ENCODE data around the gene EOLA1.
"Not testable (repeated sequence)": the region's sequence is repeated elsewhere in the genome, so short reads cannot be mapped to it uniquely, and the experiment has no call there.

Gene EOLA1

GRCh38 chrX:149498767-149499166 is 42.0 kb upstream of the EOLA1 start:
- H3K27me3 ChIP-seq, result no peaks in the 10 kb centered on the region
- H3K4me3 ChIP-seq, result no peak overlapping the region
- no peak overlapping the region for H3K27ac ChIP-seq
- no peak overlapping the region for H3K9ac ChIP-seq
- no peak for TF ChIP-seq Cebpa-rat (IDR thresholded peaks at IDR 0.05)
- H3K4me1 ChIP-seq, result peaks cover 2 to 35% (median 18%) of the 10 kb centered on the region in 10 experiments; a peak in 17 of 20 replicates
- no peak overlapping the region for H3K4me2 ChIP-seq
- H3K36me3 ChIP-seq, result peaks cover 60 to 89% (median 78%) of the 10 kb centered on the region in 11 experiments
- H4K20me1 ChIP-seq, result peaks cover 0 to 54% (median 21%) of the 10 kb centered on the region in 11 experiments; a peak in 14 of 22 replicates
- H3K9me3 ChIP-seq (replicated peaks in 1 of 11), result no peaks in the 10 kb centered on the region

- no peaks in the 10 kb centered on the region for H3K9me3 ChIP-seq (replicated peaks in 1 of 11)
- H3K4me3 ChIP-seq, result no peak overlapping the region
- H3K27ac ChIP-seq, result no peak overlapping the region
- H3K36me3 ChIP-seq, result peaks cover 53 to 79% (median 68%) of the 10 kb centered on the region in 11 experiments
- no peak overlapping the region for H3K4me2 ChIP-seq
- TF ChIP-seq Cebpa-rat (IDR thresholded peaks at IDR 0.05), result no peak
- no peaks in the 10 kb centered on the region for H3K27me3 ChIP-seq
- H3K4me1 ChIP-seq, result peaks cover 12 to 42% (median 25%) of the 10 kb centered on the region in 10 experiments; a peak in 19 of 20 replicates
- H4K20me1 ChIP-seq, result peaks cover 0 to 44% (median 13%) of the 10 kb centered on the region in 11 experiments; a peak in 13 of 22 replicates
- H3K9ac ChIP-seq, result no peak overlapping the region
Observed at GRCh38 chrX:149499766-149500165, 41.0 kb upstream of the EOLA1 start.

GRCh38 chrX:149502923-149503322 is 37.9 kb upstream of the EOLA1 start:
- H3K27me3 ChIP-seq; H3K4me3 ChIP-seq; H3K9me3 ChIP-seq (replicated peaks in 1 of 11): not testable (repeated sequence)
- H3K9ac ChIP-seq, result peak overlapping the region in 1 of 11 experiments; percentile 52; a peak in 1 of 22 replicates
- H3K36me3 ChIP-seq, result peaks cover 23 to 48% (median 37%) of the 10 kb centered on the region in 11 experiments
- H3K27ac ChIP-seq, result peak overlapping the region in 8 of 11 experiments; percentile 28 to 95 (median 66); a peak in 14 of 22 replicates
- H4K20me1 ChIP-seq, result peaks cover 0 to 32% (median 9%) of the 10 kb centered on the region in 11 experiments; a peak in 9 of 22 replicates
- H3K4me2 ChIP-seq, result peak overlapping the region in 8 of 11 experiments; percentile 31 to 56 (median 48); a peak in 15 of 22 replicates
- peaks cover 19 to 48% (median 32%) of the 10 kb centered on the region in 10 experiments; a peak in 19 of 20 replicates for H3K4me1 ChIP-seq

GRCh38 chrX:149503446-149503845 is 37.4 kb upstream of the EOLA1 start:
- not testable (repeated sequence) for H3K9me3 ChIP-seq (replicated peaks in 1 of 11); H3K27me3 ChIP-seq
- peak overlapping the region in 8 of 11 experiments; percentile 83 to 91 (median 87); a peak in 10 of 22 replicates for H3K9ac ChIP-seq
- H3K27ac ChIP-seq, result peak overlapping the region in 10 of 11 experiments; percentile 85 to 95 (median 88); a peak in 18 of 22 replicates
- peaks cover 18 to 42% (median 31%) of the 10 kb centered on the region in 11 experiments for H3K36me3 ChIP-seq
- peaks cover 0 to 28% (median 9%) of the 10 kb centered on the region in 11 experiments; a peak in 9 of 22 replicates for H4K20me1 ChIP-seq
- peak overlapping the region; percentile 23 to 85 (median 80); a peak in 20 of 22 replicates for H3K4me2 ChIP-seq
- H3K4me3 ChIP-seq, result peak overlapping the region in 7 of 10 experiments; percentile 44 to 73 (median 69); a peak in 9 of 20 replicates
- peaks cover 19 to 48% (median 32%) of the 10 kb centered on the region in 10 experiments; a peak in 19 of 20 replicates for H3K4me1 ChIP-seq

GRCh38 chrX:149504226-149504914 is 36.4 kb upstream of the EOLA1 start:
- H3K27ac ChIP-seq, result peak overlapping the region; percentile 85 to 95 (median 89)
- TF ChIP-seq Cebpa-rat (IDR thresholded peaks at IDR 0.05), result no peak
- H3K9ac ChIP-seq, result peak overlapping the region; percentile 83 to 92 (median 87)
- H3K4me1 ChIP-seq, result peaks cover 19 to 46% (median 32%) of the 10 kb centered on the region in 10 experiments; a peak in 19 of 20 replicates
- no peaks in the 10 kb centered on the region for H3K9me3 ChIP-seq (replicated peaks in 1 of 11)
- no peaks in the 10 kb centered on the region for H3K27me3 ChIP-seq
- peaks cover 15 to 33% (median 27%) of the 10 kb centered on the region in 11 experiments; a peak in 21 of 22 replicates for H3K36me3 ChIP-seq
- H3K4me3 ChIP-seq, result peak overlapping the region; percentile 63 to 75 (median 69)
- H4K20me1 ChIP-seq, result peaks cover 0 to 26% (median 9%) of the 10 kb centered on the region in 11 experiments; a peak in 9 of 22 replicates
- H3K4me2 ChIP-seq, result peak overlapping the region; percentile 68 to 85 (median 80)

GRCh38 chrX:149504915-149505651 is 35.7 kb upstream of the EOLA1 start, which contains the start of gene IDS:
TSS of gene IDS (minus strand) at chrX:149505306. CDS start at chrX:149505137, 169 bp downstream.
- H3K27ac ChIP-seq, result peak within 1 kb of the TSS; percentile 85 to 95 (median 89)
- peaks cover 0 to 21% (median 8%) of the 10 kb centered on the region in 11 experiments; a peak in 9 of 22 replicates for H4K20me1 ChIP-seq
- H3K9ac ChIP-seq, result peak within 1 kb of the TSS; percentile 83 to 92 (median 87)
- TF ChIP-seq Cebpa-rat (IDR thresholded peaks at IDR 0.05), result no peak
- peak within 1 kb of the TSS; percentile 68 to 85 (median 80) for H3K4me2 ChIP-seq
- H3K4me3 ChIP-seq, result peak within 1 kb of the TSS; percentile 63 to 75 (median 69)
- H3K36me3 ChIP-seq, result peaks cover 8 to 26% (median 21%) of the 10 kb centered on the region in 11 experiments; a peak in 21 of 22 replicates
- H3K9me3 ChIP-seq (replicated peaks in 1 of 11), result no peaks in the 10 kb centered on the region
- H3K27me3 ChIP-seq, result no peaks in the 10 kb centered on the region
- H3K4me1 ChIP-seq, result peaks cover 19 to 42% (median 33%) of the 10 kb centered on the region in 10 experiments; a peak in 19 of 20 replicates

- Histone ChIP-seq H3K4me3 (peak overlapping the region in 5 of 10 experiments; percentile 68 to 73 (median 70); a peak in 9 of 20 replicates), H3K9me3 (replicated peaks in 1 of 11) (no peaks in the 10 kb centered on the region), H3K9ac (peak overlapping the region in 8 of 11 experiments; percentile 83 to 91 (median 86); a peak in 10 of 22 replicates), H3K36me3 (peaks cover 2 to 20% (median 15%) of the 10 kb centered on the region in 11 experiments; a peak in 21 of 22 replicates), H4K20me1 (peaks cover 0 to 21% (median 8%) of the 10 kb centered on the region in 11 experiments; a peak in 8 of 22 replicates), H3K4me2 (peak overlapping the region; percentile 68 to 85 (median 80)), H3K4me1 (peaks cover 19 to 47% (median 33%) of the 10 kb centered on the region in 10 experiments; a peak in 19 of 20 replicates), H3K27ac (peak overlapping the region in 4 of 11 experiments; percentile 87 to 95 (median 92); a peak in 7 of 22 replicates), H3K27me3 (no peaks in the 10 kb centered on the region)
- no peak for TF ChIP-seq Cebpa-rat (IDR thresholded peaks at IDR 0.05)
Observed at GRCh38 chrX:149505671-149506070, 35.1 kb upstream of the EOLA1 start.

GRCh38 chrX:149506349-149506748 is 34.5 kb upstream of the EOLA1 start:
- H3K4me2 ChIP-seq, result no peak overlapping the region
- no peak for TF ChIP-seq Cebpa-rat (IDR thresholded peaks at IDR 0.05)

More at GRCh38 chrX:149506349-149506748, 34.5 kb upstream of the EOLA1 start:
- H3K27me3 ChIP-seq, result no peaks in the 10 kb centered on the region
- H3K4me3 ChIP-seq, result no peak overlapping the region
- no peaks in the 10 kb centered on the region for H3K9me3 ChIP-seq (replicated peaks in 1 of 11)
- H3K27ac ChIP-seq, result no peak overlapping the region
- peaks cover 19 to 49% (median 34%) of the 10 kb centered on the region in 10 experiments; a peak in 19 of 20 replicates for H3K4me1 ChIP-seq
- H4K20me1 ChIP-seq, result peaks cover 0 to 16% (median 7%) of the 10 kb centered on the region in 11 experiments; a peak in 8 of 22 replicates
- H3K9ac ChIP-seq, result no peak overlapping the region
- H3K36me3 ChIP-seq, result peaks cover 0 to 13% (median 8%) of the 10 kb centered on the region in 11 experiments; a peak in 19 of 22 replicates
